ENCODE data around the gene CTSA.
"Not testable (repeated sequence)": the region's sequence is repeated elsewhere in the genome, so short reads cannot be mapped to it uniquely, and the experiment has no call there.

CTSA gene

GRCh38 chr20:45867136-45867818 lies 23.9 kb upstream of the CTSA start:
- no peak overlapping the region for H3K27ac ChIP-seq
- TF ChIP-seq ZFX (IDR thresholded peaks at IDR 0.05; ENCODE audit: borderline replicate concordance) (no peak), CTCF (IDR thresholded peaks at IDR 0.05) (no peak)

- H3K27ac ChIP-seq, result no peak overlapping the region
Measured at GRCh38 chr20:45867819-45868176, 23.3 kb upstream of the CTSA start.

GRCh38 chr20:45872626-45873025 lies 18.5 kb upstream of the CTSA start:
- H3K27ac ChIP-seq, result no peak overlapping the region
- no peak for TF ChIP-seq ZFX (IDR thresholded peaks at IDR 0.05; ENCODE audit: borderline replicate concordance)
- TF ChIP-seq CTCF (IDR thresholded peaks at IDR 0.05), result no peak

More at GRCh38 chr20:45867819-45868176, 23.3 kb upstream of the CTSA start:
- TF ChIP-seq CTCF (IDR thresholded peaks at IDR 0.05) (no peak), ZFX (IDR thresholded peaks at IDR 0.05; ENCODE audit: borderline replicate concordance) (no peak)

GRCh38 chr20:45873409-45874103 lies 17.6 kb upstream of the CTSA start:
- TF ChIP-seq ZFX (IDR thresholded peaks at IDR 0.05; ENCODE audit: borderline replicate concordance) (no peak), CTCF (IDR thresholded peaks at IDR 0.05) (no peak)
- no peak overlapping the region for H3K27ac ChIP-seq

- H3K27ac ChIP-seq, result not testable (repeated sequence)
Measured at GRCh38 chr20:45874104-45874481, 17.0 kb upstream of the CTSA start.

GRCh38 chr20:45874576-45874975 lies 16.6 kb upstream of the CTSA start:
- no peak for TF ChIP-seq ZFX (IDR thresholded peaks at IDR 0.05; ENCODE audit: borderline replicate concordance)
- TF ChIP-seq CTCF (IDR thresholded peaks at IDR 0.05), result no peak

GRCh38 chr20:45878076-45878761 lies 12.9 kb upstream of the CTSA start:
- no peak overlapping the region for H3K27ac ChIP-seq
- no peak for TF ChIP-seq CTCF (IDR thresholded peaks at IDR 0.05)
- no peak for TF ChIP-seq ZFX (IDR thresholded peaks at IDR 0.05; ENCODE audit: borderline replicate concordance)

More at GRCh38 chr20:45874576-45874975, 16.6 kb upstream of the CTSA start:
- no peak overlapping the region for H3K27ac ChIP-seq

Data from 22Rv1 (cell line).